Erythroblast (primary cell): Measurements from ENCODE around the gene RIGI.

Source experiments
- GATA1 ChIP-seq: IDR thresholded peaks from 2 replicates; pipeline ENCODE4 v1.6.1; 2011; ENCODE audit warnings: low read depth, mild to moderate bottlenecking, control low read depth, low read length, moderate library complexity
- POLR2A ChIP-seq: IDR thresholded peaks from 2 replicates; pipeline ENCODE4 v1.6.1; 2011; ENCODE audit warnings: mild to moderate bottlenecking, low read length

DNA sequence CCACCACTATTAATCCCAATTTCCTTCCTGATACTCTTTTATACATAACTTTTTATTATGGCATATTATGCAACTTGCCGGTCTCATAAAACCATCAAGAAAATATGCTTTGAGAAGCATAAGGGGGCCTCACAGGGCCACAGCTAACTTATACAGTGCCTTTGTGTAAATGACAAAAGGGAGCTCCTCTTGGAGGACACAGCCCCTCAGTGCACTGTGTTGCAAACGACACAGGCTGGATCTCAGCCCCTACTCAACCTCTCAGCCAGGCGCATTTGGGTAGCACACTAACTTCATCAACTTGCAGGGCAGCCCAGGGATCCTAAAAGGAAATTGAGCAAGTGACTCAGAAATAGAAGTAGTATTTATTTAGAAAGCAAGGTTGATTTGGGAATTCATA, 35.4 kb downstream of the RIGI start:
- TF ChIP-seq POLR2A (no peak), GATA1 (no peak)
